DMS53 (cell line): ENCODE data around the gene ACD.
A peak's percentile ranks its signal among the peaks of the same experiment; 100 is the strongest.

Experiments
- DNase-seq: peaks from one replicate; lab custom pipeline; 2025; lab: John Stamatoyannopoulos, UW

The ACD gene

DNA sequence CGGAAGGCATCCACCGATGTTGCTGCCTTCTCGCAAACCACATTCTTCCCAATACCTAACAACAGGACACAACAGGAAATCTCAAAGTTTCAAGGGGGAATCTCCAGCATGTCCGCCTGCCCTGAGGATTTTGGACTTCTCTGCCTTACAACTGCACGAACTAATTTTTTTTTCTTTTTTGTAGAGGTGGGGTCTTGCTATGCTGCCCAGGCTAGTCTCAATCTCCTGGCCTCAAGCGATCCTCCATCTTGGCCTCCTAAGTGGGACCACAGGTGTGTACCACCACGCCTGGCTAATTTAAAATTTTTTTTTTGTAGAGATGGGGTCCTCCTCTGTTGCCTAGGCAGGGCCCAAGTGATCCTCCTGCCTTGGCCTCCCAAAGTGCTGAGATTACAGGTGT, 15.9 kb upstream of the ACD start:
- no peak for DNase-seq

DNA sequence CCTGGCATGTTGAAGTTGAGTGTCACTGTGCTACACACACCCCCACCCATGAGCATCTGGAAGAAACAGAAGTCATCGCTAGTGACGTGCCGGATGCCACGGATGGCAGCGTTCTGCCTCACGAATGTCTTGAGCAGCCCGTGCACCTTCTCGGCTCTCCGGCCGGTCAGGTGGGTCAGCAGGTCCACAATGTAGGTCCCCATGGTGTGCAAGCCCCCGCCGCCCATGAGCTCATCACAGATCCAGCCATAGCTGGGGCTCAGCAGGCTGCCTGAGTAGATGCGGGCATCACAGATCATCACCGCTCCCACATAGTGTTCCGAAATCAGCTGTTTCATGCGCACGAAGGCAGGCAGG, 15.5 kb upstream of the ACD start:
- DNase-seq: no peak

DNA sequence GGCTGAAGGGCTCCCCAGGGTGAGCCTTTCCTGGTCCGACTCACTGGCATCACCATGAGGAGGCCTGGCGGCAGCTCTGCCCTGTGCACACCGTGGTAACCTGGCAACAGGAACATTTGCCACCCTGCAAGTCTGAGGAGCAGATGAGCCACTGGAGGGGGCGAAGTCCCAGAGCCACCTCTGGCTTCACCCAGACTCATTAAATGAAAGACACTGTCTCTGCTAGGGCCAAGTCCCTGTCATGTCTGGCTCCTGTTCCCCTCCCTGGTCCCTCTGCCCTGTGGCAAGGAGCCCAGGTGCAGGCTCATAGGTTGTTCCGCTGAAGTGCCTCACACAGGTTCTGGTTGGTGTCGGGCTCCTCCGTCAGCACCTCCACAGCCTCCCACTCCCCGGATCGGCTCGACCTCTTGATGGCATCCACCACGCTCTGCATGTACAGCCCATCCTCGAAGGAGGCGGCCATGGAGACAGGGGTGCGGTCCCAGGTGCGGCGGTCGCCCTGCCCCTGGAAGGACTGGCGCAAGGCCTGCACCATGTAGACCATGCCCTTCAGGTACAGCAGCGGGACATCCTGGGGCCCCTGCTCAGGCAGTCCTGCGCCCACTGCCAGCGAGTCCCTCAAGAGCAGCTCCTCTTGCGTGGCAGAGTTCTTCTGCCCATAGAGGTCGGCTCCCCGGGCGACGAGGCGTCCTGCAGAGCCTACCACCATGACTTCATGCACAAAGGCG, 15.0 kb upstream of the ACD start:
- peak; percentile 28 for DNase-seq

DNA sequence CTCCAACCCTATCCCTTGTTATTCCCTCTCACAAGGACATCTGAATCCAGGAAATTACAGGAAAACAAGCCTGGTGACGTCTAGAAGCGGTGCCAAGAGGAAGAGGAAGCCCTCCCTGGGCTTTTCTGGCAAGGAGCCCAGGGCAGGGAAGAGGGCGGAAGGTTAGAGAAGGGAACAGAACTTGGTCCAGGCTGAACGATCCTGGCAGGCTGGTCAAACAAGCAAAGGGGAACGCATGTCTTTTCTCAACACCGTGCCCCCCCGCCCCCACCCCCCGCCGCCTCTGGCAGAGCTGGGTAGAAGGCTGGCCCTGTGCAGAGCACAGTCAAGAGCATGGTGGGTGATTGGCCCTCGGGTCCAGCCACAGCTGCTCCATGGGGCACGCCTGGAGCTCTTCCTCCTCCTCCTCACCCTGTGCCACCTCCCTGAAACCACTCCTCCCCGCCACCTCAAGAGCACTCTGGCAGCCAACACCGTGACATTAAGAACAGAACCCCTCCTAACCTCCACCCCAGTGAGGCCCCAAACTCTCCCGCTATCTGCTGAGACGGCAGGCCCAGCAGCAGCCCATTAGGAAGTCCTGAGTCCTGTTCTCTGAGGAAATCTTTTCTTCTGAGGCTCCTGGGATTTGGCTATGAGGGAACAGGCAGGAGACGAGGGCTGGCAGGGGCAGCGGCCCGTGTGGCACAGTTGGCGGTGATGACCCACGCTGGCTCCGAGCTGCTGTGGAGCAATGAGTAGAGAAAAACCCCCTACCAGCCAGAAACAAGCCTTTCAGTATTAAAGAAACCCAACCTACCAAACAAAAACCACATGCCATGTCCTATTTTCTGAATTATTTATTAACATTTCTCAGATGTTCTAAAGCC, 13.9 kb upstream of the ACD start:
- peak; percentile 61 for DNase-seq

DNA sequence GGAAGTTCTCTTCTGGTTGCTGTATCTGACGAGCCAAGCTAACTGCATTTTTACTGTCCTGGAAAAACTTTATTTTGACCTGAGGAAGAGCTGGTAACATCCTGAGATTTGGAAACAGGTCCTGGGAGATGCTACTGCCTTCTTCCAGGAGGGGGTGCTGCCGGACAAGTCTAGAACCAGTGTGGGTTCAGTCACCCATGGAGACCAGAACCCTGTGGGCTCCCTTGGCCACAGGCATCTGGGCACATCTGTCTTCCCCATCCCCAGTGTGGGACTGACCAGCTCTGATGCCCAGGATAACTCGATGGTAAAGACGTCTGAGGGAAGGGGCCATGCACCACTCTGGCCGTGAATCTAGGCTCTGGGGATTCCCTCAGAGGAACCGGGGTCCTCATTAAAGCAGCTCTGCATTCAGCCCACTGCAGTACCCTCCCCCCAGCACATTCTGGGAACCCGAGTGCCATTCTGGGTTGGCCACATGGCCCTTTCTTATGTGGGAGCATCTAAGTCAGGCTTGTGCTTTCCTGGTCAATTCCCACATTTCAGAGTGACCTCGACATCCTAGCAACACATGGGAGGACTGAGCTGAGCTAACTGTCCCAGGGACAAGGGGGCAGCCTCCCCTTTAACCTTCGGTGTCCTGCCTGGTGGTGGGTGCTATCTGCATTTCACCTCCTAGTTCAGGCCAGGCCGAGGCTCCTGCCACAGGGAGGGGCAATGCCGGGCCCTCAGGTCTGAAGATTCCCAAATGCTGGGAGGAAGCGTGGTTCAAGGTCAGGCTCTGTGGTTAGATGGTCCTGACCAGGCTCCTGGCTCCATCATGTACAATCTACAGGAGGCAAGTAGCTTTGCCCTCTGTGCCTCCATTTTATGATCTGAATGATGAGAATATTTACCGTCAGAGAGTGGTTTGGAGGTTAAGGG, 12.9 kb upstream of the ACD start:
- DNase-seq: peak; percentile 72

DNA sequence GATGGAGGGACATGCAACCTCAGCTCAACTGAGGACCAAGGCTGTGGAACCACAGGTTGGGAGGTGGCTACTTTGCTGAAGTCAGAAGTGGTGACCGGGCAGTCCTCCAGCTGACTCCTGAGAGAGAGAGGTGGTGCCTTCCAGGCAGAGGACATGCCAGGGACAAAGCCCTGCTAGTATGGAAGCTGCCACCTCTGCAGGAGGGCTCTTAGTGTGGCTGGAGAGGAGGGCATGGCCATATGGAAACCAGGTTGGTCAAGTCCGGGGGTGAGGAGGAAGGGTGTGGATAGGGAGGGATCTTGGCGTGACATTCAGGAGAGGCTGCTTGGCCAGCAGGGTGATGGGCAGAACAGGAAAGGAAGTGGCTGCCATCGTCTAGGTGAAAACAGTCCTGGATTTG, 12.2 kb upstream of the ACD start:
- no peak for DNase-seq

DNA sequence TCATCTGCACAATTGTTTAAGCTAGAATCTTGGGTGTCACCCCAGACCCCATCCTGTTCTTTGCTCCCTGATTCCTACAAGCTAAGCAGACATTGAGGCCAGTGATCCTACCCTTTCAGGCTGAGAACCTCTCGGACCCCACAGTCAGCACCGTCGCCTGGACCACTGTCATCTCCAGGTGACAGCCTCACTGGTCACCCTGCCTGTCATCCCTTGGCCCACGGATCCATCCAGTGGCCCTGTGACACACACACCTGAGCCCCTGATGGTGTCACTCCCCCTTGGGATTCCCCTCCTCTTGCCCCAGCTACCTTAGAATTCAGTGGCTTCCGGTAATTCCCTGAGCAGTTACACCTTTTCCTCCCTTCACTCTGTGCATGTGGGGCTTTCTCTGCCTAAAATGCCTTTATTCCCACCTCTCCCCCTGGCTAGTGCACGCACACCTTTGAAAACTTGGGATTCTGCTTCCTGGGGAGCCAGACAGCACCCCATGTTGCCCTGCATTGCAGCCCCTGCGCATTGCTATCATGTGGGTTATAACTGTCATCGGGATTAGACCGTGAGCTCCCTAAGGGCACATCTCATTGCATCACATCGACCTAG, 9.5 kb upstream of the ACD start:
- no peak for DNase-seq

DNA sequence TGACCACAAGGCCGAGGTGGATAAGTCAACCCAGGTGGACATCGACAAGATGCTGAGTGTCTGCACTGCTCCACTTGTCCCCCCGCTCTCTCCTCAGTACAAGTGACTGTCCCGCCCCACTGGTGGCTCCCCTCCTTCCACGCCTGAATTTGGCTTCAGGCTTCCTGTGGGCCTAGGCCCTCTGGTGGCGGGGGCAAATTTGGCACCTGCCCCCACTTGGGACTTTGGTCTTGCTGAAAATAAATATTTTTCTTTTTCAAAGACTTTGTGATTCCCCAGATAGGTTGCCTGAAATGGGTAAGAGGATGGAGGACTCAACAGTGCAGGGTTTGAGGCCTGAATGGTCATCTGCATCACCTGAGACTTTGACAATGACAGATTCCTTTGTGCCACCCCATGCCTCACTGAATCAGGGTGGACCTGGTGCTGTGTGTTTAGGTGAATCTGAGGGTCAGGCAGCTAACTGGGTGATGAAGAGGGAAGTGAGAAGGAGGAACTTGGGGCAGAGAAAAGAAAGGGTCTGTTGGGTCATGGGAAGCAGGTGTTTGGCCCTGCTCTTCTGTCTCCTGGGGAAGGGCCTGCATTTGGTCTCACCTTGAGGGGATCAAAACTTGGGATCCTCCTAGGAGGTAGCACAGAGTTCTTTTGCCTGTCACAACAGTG, 8.6 kb upstream of the ACD start:
- DNase-seq: no peak

DNA sequence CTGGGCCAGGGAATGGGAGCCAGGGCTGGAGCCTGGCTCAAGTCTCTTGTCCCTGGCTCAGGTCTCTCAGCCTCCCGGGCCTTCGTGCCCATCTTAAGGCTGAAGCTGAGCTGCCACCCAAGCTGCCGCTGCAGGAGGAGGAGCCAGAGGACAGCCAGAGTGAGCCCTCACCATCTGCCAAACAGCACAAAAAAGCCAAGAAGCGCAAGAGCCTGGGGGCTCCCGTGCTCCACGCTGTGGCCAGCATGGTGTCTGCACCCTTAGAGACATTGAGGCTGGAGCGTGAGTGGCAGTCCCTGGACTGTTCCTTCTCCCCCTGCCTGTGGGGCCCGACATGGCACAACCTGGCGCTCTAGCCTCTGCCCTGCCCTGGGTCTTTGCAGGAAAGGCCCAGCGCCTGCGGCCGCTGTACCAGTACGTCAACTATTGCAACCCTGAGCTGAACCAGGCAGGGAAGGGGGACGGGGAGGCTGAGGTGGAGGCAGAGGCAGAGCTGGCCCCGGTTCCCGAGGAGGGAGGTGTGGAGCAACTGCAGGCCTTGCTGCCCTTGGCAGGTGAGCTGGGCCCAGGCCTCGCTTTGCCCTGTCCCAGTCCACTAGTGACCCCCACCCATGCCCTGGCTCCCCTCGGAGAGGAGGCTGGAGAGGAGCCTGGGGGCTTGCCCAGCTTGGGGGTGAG, 7.9 kb upstream of the ACD start:
- DNase-seq: peak; percentile 96

DNA sequence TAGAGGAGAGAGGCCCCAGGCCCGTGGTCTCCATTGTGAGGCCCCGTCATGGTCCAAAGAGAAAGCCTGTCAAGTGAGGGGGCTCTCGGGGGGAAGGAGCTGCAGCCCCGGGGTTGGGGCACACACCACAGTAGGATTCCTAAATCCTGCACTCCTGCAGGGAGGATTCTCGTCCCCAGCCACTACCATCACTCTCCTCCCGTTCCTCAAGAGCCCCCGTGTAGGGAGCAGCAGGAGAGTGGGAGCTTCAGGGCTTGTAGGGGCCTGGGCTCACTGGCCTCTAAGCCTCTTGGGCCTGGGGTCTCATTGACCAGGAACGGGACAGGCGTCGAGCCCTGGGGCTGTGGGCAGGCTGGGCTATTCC, 7.4 kb upstream of the ACD start:
- no peak for DNase-seq

DNA sequence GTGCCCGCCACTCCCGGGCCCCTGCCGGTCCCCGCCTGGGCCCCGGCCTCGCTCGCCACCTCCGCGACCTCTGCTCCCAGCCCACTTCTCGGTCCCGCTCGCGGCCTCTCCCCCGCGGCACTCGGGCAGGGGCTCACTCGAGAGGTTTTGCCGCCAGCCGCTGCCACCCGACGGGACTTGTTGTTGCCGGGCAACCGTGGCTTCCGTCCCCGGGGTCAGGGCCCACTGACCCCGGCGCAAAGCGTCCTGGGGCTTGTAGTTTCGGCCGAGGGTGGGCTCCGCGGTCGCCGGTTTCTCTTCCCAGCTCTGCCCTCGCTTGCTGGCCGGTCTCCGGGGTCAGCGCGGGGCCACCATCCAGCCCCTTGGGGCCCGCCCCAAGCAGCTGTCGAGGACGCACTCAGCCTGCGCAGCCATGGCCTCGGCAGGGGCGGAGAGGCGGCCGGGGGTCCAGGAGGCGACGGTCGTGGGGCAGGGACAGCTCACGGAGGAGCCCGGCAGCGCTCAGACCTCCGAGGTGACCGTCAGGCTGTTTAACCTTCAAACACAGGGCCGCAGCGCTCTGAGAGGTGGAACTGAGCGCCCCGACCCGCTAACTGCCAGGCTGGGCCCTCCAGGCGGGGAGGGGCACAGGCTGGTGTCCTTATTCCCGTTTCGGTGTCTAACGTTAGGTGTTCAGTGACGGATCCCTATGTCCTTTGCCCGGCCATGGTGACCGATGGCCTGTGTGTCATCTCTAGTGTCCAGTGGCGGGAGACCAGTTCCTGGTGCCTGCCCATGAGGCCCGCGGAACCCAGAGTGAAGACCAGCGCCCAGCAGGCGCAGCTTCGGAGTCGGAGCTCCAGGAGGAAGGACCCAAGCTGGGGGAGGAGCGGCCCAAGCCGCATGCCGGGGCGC, 6.7 kb upstream of the ACD start, which contains the start of the genes C16orf86 and ENKD1:
TSS of gene C16orf86 (plus strand) at position 256 of the 894 bp plus-strand sequence. CDS start at position 413, 157 bp downstream.
TSS of gene ENKD1 (minus strand) at position 192 of the 894 bp plus-strand sequence. CDS start 308 bp downstream, outside the sequence.
- DNase-seq: peak; percentile 92

DNA sequence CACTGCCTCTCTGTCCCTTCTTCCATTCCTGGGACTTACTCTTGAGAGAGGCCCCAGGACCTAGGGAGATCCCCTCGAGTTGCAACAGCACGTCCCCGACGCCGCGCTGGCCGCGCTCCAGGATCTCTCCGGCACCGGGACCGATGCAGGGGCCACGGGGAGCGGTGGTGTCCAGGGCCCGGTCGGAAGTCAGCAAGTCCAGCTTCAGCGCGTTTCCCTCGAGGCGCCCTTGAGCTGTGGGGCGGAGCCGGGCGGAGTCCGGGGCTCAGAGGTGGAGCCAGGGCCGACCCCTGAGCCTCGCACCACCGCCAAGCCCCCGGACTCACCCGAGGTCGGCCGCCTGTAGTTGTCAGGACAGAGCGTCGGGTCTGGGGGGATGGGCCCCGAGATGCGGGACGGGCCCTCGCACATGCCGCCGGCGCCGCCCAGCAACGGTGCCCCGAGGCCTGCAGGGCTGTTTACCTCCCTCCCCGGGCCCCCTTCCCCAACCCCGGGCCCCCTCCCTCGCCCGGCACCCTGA, 6.0 kb upstream of the ACD start:
- peak; percentile 70 for DNase-seq

DNA sequence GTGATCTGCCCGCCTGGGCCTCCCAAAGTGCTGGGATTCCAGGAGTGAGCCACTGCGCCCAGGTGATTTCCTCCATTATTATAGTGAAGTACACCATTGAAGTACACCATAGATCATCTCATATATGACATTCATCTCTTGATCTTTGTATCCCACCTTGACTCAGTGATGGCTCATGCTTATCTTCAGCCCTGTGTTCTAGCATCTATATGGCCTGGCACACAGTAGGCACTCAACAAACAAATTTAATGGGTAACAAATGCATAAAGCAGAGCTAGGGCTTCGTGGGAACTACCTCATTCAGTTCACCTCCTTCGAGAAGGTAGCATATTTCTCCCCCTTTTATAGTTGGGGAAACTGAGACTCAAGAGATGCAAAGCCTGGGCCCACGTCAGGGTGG, 5.5 kb upstream of the ACD start:
- no peak for DNase-seq

DNA sequence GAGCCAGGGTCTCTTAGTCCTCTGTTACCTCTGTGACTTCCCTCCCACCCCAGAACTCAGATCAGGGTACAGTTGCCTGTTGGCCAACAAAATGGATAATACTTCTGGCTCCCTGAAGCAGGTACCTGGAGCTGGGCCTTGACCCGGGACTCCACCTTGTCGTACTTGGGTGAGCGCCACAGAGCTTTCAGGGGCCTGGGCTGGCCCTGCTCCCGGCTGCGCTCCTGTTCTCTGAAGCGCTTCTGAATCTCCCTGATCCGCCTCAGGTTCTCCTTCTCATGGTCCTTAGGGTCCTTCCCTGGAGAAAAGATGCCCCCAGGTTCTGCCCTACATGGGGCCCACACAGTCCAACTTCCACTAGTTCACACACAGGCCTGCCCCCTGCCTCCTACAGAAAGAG, 4.8 kb upstream of the ACD start:
- no peak for DNase-seq

DNA sequence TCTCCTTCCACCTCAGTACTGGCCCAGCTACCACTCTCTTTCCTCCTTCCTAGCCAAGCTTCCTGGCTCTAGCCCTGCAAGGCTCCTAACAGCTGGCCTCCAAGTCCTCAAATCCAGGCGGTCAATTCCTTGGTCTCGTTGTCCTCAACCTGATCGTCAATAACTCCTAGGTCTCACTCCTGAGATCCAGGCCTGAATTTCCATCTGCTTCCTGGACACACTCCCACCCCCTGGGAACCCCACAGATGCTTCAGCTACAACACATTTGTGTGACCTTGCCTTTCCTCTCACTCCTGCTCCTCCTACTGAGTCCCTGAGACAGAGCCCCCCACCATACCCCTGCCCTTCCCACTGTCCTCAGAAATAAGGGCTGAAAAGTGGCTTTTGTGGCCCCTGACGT, 4.2 kb upstream of the ACD start:
- DNase-seq: no peak

DNA sequence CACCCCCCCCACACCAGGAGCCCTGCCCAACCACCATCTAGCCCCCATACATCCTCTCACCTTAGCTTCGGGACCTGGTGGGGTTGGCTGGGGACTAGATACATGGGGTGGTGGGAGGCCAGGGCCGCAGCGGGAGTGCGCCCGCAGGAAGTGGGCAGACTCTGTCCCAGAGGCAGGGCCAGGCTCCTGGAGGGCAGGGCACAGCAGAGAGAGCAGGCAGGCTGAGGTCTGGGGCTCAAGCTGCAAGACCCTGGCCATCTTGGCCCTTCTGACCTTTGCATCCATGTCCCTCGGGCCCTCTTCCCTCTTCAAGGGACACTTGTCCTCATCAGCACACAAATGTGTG, 3.8 kb upstream of the ACD start:
- no peak for DNase-seq

DNA sequence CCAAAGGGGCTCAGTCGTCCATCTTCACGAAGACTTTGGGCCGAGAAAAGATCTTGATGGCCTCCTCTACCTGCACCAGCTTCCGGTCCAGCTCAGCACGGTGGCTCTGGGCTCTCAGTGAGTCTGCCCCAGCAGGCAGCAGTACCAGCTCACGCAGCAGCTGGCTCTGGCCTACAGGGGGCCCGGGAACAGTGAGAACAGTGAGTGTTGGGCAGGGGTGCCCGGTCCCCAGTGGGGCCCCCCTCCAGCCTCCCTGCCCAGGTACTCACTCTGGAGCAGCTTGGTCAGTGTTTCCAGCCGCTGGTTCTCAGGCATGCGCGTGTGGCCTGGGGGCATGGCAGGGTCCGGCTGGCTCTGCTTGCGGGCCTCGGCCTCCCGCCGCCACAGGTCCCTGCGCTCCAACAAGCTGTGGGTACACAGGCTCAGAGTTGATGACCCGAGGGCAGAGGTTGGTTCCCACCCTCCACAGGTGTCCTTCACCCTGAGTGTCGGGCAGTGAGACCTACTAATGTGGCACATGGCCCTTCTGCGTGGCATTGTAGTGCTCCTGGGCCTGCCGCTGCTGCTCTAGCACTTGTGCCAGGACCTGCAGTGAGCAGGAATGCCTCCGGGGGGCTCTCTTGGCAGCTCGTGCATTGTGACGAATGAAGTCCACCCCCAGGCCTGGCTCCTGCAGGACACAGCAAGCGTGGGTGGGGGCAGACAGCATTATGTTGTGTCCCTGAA, 3.3 kb upstream of the ACD start:
- DNase-seq: peak; percentile 49

DNA sequence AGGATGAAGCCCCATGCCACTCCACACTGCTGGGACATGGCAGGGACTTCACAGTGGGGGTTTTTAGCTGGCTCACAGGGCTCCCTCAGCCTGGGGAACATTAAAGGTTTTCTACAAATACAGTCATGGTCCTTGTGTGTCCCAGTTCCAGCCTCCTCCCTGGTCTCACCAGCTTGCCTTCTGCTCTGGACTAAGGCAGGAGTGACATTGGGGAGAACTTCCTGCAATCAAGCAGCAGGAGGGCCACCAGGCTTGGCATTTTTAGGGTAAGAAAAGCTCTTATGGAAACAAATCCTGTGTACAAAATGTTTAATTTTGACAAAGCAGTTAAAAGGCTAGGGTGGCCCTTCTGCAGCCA, 2.6 kb upstream of the ACD start:
- DNase-seq: no peak
